NCI-H2029 (cell line): ENCODE measurements around the gene PAXIP1.

Experiments
- DNase-seq: peaks from one replicate; lab custom pipeline; 2025; lab: John Stamatoyannopoulos, UW

Gene PAXIP1

DNA sequence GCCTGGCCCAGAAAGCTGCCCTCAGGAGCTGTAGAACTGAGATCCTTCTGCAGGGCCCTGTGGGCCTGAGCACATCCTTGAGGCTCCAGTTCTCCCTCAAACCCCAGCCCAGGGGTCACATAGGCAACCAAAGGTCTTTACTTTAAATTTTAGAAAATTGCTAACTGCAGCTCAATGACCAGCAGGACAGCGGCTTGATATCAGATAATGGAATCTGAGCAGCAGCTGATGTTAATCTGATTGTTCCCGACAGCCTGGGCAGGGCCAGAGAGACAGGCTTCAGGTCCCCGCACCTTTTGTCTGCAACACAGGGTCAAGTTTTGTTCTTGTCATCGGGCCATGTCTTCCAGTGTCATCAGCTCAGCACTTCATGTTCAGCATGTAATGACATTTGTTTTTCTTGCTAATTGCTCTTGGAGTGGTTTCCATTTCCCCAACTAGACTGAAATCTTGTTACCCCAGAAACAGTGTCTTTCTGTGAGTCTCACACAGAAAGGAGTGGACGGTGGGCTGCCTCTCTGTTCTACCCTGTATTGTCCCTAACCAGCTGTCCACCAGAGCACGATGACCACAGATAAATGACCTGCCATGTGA is 91.0 kb downstream of the PAXIP1 start:
- no peak for DNase-seq

DNA sequence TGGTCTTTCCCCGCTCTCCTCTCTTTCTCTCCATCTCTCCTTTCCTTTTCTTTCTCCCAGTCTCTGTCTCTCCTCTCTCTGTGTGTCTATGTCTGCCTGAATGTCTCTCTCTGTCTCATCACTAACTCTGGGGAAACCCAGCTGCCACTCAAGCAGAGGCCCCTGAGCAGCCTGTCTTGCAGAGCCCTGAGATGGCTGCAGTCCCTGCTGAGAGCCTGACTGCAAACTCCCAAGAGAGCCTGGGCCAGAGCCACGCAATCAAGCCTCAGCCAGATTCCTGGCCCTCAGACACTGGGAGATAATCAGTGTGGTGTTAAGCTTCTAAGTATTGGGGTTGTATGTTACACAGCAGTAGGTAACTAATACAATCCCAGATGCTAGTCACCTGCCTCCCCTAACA is 91.5 kb downstream of the PAXIP1 start:
- DNase-seq: no peak

- no peak for DNase-seq
Observed at GRCh38 chr7:154910977-154911376, 91.9 kb downstream of the PAXIP1 start.

- DNase-seq: no peak
Observed at GRCh38 chr7:154910125-154910524, 92.8 kb downstream of the PAXIP1 start.

DNA sequence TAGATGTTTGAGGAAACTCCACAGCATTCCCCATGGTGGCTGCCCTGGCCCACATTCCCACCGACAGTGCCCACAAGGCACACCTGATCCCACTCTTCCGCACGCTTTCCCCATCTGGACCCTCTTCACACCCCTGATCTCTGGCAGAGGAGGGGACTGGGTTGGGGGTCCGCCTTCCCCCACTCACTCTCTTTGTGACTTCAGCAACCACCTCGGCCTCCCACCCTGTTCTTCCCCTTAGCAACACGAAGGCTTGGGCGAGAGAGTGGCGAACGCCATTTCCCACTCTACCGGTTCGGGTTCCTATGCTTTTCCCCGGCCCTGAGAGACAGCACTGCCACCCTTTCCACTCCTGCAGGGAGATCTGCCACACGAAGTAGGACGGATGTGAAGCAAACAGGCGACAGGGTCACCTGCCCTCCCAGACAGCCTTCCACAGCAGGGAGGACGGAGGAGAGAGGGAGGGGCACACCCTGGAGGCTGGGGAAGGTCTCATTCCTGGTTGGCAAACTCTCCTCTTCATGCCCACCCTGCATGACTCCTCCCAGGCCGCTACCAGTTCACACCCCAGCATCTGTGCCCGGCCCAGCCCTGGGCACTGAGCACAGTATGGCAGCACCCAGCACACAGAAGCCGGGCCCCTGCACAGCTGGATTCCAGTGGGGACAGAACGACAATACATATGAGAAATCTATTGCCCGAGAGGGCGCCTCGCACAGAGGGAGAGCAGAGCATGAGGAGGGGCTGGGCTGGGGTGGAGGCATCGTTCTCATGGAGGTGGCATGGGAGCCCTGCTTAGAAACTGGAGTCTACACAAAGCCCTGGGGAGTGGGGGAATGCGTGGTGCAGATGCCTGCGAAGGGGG is 93.5 kb downstream of the PAXIP1 start:
- DNase-seq: no peak

GRCh38 chr7:154907651-154908620 is 95.0 kb downstream of the PAXIP1 start:
- no peak for DNase-seq

- no peak for DNase-seq
Observed at GRCh38 chr7:154906736-154907355, 96.1 kb downstream of the PAXIP1 start.

DNA sequence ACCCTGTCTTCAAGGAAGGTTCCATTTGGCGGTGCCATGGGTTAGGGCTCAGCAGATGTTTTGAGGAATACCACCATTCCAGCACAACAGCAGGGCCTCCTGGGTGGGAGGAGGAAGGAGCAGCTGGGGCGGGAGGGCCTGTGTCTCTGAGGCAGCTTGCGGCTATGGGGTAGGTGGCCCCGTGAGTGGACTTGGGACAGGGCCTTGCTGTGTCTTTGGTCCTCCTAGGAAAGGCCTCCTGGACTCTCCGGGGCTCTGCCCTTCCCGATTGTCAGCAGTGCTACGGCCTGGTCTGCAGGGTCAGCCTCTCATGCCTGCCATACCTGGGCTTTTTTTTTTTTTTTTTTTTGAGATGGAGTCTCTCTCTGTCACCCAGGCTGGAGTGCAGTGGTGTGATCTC is 96.7 kb downstream of the PAXIP1 start:
- no peak for DNase-seq

- DNase-seq: no peak
Observed at GRCh38 chr7:154905615-154906014, 97.3 kb downstream of the PAXIP1 start.

DNA sequence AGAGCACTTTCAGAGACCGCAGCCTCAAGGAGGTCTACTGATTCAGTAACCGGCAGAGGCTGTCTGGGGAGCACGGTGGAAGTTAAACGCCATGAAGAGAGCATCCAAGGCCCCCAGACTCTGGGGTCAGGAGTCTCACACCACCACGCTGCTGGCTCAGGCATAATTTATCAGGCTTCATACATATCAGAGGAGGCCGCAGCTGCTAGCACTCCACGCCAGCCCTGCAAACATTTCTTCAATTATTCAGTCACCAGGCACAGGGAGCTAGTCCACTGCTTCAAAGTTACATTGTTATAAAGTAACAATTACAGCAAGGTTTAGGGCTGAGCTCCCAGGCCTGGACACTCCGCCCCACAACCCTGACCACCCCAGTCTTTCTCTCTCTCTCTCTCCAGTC is 97.8 kb downstream of the PAXIP1 start:
- DNase-seq: no peak

GRCh38 chr7:154903083-154903731 is 99.7 kb downstream of the PAXIP1 start:
- no peak for DNase-seq

DNA sequence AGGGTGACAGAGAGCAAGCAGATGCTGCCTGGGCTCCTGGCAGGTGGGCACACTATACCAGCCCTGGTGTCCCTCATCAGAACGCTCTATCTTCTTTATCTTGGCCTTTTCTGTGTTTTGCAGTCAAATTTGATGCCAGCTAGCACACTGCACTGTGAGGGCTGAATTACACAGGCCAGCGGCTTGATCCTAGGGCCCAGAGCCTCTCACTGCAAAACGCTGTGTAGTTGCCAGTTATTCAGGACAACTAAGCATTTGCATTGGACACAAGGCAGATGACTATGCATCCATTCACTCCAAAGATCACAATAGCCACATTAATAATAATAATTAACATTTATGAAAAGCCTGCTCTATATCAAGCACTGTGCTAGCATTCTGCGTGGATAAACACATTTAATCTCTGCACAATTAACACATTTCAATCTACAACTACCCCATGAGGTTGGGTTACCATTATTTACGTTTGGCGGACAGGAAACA is 100.3 kb downstream of the PAXIP1 start:
- DNase-seq: no peak

DNA sequence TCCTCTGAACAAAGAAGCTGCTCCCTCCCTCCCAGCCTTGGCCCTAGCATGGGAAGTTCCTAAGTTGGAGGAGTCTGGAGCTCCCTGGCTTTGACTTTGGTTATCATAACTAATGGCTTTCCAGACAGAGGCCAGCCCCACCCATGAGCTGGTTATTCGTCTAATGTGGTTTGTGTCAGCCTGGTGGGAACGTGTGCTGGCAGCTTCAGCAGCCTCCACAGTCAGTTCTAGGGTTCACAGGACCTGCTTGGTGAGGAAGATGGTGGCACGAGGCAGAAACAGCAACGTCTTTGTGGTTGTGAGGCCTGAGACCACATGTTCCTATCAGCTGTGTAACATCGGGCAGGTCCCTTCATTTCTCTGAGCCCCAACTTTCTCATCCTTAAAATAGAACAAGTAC is 103.1 kb downstream of the PAXIP1 start:
- DNase-seq: no peak

DNA sequence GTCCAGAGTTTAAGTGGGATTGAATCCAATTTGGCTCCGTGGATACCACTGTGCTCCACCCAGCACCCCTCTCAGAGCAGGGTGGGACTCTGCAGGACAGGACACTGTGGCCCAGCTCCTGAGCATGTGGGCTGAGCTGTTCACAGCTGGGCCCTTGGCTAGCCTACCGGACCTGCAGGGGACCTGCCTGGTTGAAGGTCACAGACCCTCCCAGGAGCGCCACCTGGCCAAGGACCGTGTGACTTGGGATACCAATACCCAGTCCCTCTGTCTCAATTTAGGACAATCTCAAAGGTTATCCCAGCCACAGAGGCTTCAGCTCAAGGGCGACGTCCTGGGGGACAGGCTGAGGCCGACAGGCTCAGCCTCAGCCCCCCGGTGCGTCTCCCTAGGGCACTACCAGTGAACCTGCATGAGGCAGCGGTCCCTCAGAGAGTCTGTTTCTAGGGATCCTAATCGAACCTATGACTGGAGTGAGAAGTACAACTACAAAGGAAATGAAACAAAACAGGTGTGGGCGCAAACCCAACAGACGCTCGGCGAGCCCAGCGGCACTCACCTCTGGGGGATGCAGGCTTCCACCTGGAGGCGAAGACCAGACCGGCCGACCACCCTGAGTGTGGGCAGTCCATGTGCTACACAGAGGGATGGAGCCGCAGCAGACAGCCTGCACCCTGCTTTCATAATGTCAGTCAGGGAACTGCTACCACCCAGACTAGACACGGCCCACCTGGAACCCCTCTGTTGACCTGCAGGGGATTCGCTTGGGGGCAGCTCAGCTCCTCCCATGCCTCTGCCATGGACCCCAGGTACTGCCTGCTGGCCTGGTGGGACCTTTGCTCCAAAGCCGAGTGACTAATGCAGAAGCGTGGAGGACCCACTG is 103.7 kb downstream of the PAXIP1 start:
- DNase-seq: no peak

DNA sequence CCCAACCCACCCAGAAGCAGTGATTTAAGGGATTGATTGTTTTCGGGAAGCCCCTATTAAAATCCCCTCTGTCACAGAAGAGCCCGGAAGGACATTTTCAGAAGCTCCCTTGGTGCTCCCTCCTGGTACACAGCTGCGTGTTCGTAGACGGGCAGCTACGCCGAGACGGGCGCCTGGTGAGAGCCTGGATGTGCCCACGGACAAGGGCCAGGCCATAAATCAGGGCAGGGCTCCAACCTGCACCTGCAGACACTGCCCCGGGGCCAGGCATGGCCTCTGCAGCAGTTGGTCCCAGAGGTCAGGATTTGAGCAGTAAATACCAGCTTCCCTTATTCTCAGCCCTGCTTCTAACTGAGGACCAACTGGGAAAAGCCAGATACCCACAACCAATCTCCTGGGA is 106.8 kb downstream of the PAXIP1 start:
- DNase-seq: no peak
